Trophoblast cell (in vitro differentiated cells and primary cell): ENCODE results near the gene PKP3.
A peak's percentile ranks its signal among the peaks of the same experiment; 100 is the strongest.

Source experiments
- DNase-seq, 2 donors: peaks; one replicate each; pipeline ENCODE4 v3.0.0-alpha.2; 2016
- H2AFZ ChIP-seq: 2 replicates; pipeline ENCODE4 v1.6.1; 2013; ENCODE audit warnings: low read length, moderate library complexity, mild to moderate bottlenecking; ENCODE audit not compliant: insufficient read depth, poor library complexity
- H2AK5ac ChIP-seq: 2 replicates; pipeline ENCODE4 v1.6.1; 2013; ENCODE audit warnings: mild to moderate bottlenecking, low read length
- H2BK120ac ChIP-seq: 2 replicates; pipeline ENCODE4 v1.6.1; 2013; ENCODE audit warnings: low read length, mild to moderate bottlenecking, moderate library complexity; ENCODE audit not compliant: insufficient read depth, poor library complexity
- H2BK12ac ChIP-seq: 2 replicates; pipeline ENCODE4 v1.6.1; 2013; ENCODE audit warnings: mild to moderate bottlenecking, low read length, moderate library complexity
- H2BK5ac ChIP-seq: 2 replicates; pipeline ENCODE4 v1.6.1; 2013; ENCODE audit warnings: low read length, low read depth, moderate library complexity, mild to moderate bottlenecking; ENCODE audit not compliant: poor library complexity
- H3K14ac ChIP-seq: 2 replicates; pipeline ENCODE4 v1.6.1; 2013; ENCODE audit warnings: mild to moderate bottlenecking, low read length
- H3K18ac ChIP-seq: 2 replicates; pipeline ENCODE4 v1.6.1; 2013; ENCODE audit warnings: mild to moderate bottlenecking, low read length
- H3K23ac ChIP-seq: 2 replicates; pipeline ENCODE4 v1.6.1; 2013; ENCODE audit warnings: low read length
- H3K27ac ChIP-seq: 2 replicates; pipeline ENCODE4 v1.5.1; 2013; ENCODE audit warnings: low read depth, mild to moderate bottlenecking, inconsistent platforms, low read length, moderate library complexity
- H3K27me3 ChIP-seq: 2 replicates; pipeline ENCODE4 v1.6.1; 2013; ENCODE audit warnings: inconsistent platforms, mild to moderate bottlenecking, low read length, moderate library complexity; ENCODE audit not compliant: insufficient read depth
- H3K36me3 ChIP-seq, 2 experiments: 1 replicate in 1 of 2; 2 replicates in 1 of 2; pipeline ENCODE4 v1.6.1; 2013; ENCODE audit warnings: low read length in 2 of 2, mild to moderate bottlenecking in 2 of 2, moderate library complexity in 1 of 2; ENCODE audit not compliant: insufficient read depth in 2 of 2, control insufficient read depth in 1 of 2
- H3K4ac ChIP-seq: 2 replicates; pipeline ENCODE4 v1.6.1; 2013; ENCODE audit warnings: low read depth, mild to moderate bottlenecking, low read length, moderate library complexity
- H3K4me1 ChIP-seq, 2 experiments: 1 replicate in 1 of 2; 2 replicates in 1 of 2; pipeline ENCODE4 v1.6.1; 2013; ENCODE audit warnings: low read length in 2 of 2, mild to moderate bottlenecking in 2 of 2, moderate library complexity in 1 of 2; ENCODE audit not compliant: insufficient read depth in 2 of 2, control insufficient read depth in 1 of 2
- H3K4me2 ChIP-seq: 2 replicates; pipeline ENCODE4 v1.6.1; 2013; ENCODE audit warnings: inconsistent platforms, mild to moderate bottlenecking, low read length, moderate library complexity
- H3K4me3 ChIP-seq: 2 replicates; pipeline ENCODE4 v1.5.1; 2013; ENCODE audit warnings: mild to moderate bottlenecking, low read depth, low read length, inconsistent platforms
- H3K79me1 ChIP-seq: one replicate; pipeline ENCODE4 v1.6.1; 2013; ENCODE audit warnings: low read length
- H3K79me2 ChIP-seq: 2 replicates; pipeline ENCODE4 v1.6.1; 2013; ENCODE audit warnings: low read length, mild to moderate bottlenecking; ENCODE audit not compliant: control insufficient read depth, insufficient read depth, poor library complexity
- H3K9ac ChIP-seq: 2 replicates; pipeline ENCODE4 v1.6.1; 2013; ENCODE audit warnings: mild to moderate bottlenecking, low read length
- H3K9me3 ChIP-seq: 2 replicates; pipeline ENCODE4 v1.6.1; 2013; ENCODE audit warnings: low read depth, mild to moderate bottlenecking, control low read depth, inconsistent platforms, low read length; ENCODE audit not compliant: insufficient read depth
- H4K12ac ChIP-seq: 2 replicates; pipeline ENCODE4 v1.6.1; 2013; ENCODE audit warnings: low read depth, mild to moderate bottlenecking, low read length, moderate library complexity
- H4K8ac ChIP-seq: 2 replicates; pipeline ENCODE4 v1.6.1; 2013; ENCODE audit warnings: low read depth, mild to moderate bottlenecking, low read length, moderate library complexity
- H4K91ac ChIP-seq: one replicate; pipeline ENCODE4 v1.6.1; 2013; ENCODE audit warnings: low read depth, mild to moderate bottlenecking, low read length, moderate library complexity
- WGBS: extraction: QIAGEN DNeasy Blood & Tissue Kit; methylation state at CpG from one replicate; pipeline ENCODE4 v1.1.7; 2013; ENCODE audit warnings: missing lambda C conversion rate; ENCODE audit not compliant: insufficient read length, insufficient coverage; ENCODE audit errors: extremely low coverage; 5-methylcytosine and 5-hydroxymethylcytosine counted together

Gene PKP3

DNA sequence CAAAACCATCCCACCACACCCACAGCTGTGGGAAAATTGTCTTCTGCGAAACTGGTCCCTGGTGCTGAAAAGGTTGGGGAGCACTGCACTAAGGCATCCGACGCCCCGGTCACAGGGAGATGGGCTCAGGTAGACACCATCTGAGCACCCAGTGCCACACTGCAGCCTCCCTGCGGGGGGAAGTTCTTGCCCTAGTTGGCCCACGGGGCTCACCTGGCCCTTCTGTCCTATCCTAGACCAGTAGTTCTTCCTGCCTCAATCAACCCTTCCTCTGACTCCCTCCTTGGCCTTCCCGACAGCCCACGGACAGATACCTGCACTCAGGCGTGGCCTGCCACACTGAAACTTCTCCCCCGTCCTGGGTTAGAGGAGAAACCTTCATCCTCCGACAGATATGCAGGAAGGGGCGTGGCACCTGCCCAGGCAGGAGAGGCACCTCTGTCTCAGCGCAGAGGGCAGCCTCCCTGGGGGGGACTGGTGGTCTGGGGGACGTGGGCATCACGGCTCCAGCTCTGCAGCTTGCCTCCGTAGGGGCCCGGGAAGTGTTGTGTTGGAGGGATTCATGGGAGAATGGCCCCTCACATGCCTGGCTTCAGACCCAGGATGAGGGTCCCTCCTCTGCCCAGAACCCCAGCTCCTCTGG is 43.3 kb downstream of the PKP3 start:
- Histone ChIP-seq H2BK12ac (no peak overlapping the region), H2AFZ (no peak overlapping the region), H2BK120ac (no peak overlapping the region), H3K36me3 (peaks cover 0 to 3% of the 10 kb centered on the region in 2 experiments), H4K12ac (no peak overlapping the region), H3K23ac (no peak overlapping the region), H3K4me2 (no peak overlapping the region), H3K27ac (no peak overlapping the region), H3K27me3 (no peaks in the 10 kb centered on the region), H3K79me2 (no peaks in the 10 kb centered on the region), H4K8ac (no peak overlapping the region), H3K4ac (no peak overlapping the region), H2AK5ac (no peak overlapping the region), H3K79me1 (peaks cover 3% of the 10 kb centered on the region), H3K4me1 (peaks cover 2 to 3% of the 10 kb centered on the region in 2 experiments), H3K14ac (no peak overlapping the region), H3K9me3 (peaks cover 5% of the 10 kb centered on the region), H3K4me3 (no peak overlapping the region), H4K91ac (no peak overlapping the region), H2BK5ac (no peak overlapping the region), H3K18ac (no peak overlapping the region), H3K9ac (no peak overlapping the region)
- DNase-seq, result no peak
- WGBS, result no CpG with 5 or more reads among the region's 17 CpGs

- no peaks in the 10 kb centered on the region for H3K79me2 ChIP-seq
- no peak overlapping the region for H2BK12ac ChIP-seq
- peaks cover 3% of the 10 kb centered on the region for H3K79me1 ChIP-seq
- H3K27me3 ChIP-seq, result no peaks in the 10 kb centered on the region
- peaks cover 2 to 3% of the 10 kb centered on the region in 2 experiments for H3K4me1 ChIP-seq
- no peak overlapping the region for H3K4me3 ChIP-seq
- H3K9ac ChIP-seq, result no peak overlapping the region
- H3K4ac ChIP-seq, result no peak overlapping the region
- no peak overlapping the region for H4K91ac ChIP-seq
- peaks cover 5% of the 10 kb centered on the region for H3K9me3 ChIP-seq
- H2BK120ac ChIP-seq, result no peak overlapping the region
- no peak overlapping the region for H3K14ac ChIP-seq
- no CpG with 5 or more reads among the region's 21 CpGs for WGBS
- DNase-seq, result no peak
- H2BK5ac ChIP-seq, result no peak overlapping the region
- no peak overlapping the region for H4K8ac ChIP-seq
- no peak overlapping the region for H4K12ac ChIP-seq
- no peak overlapping the region for H3K27ac ChIP-seq
- no peaks in the 10 kb centered on the region for H3K36me3 ChIP-seq
- no peak overlapping the region for H3K23ac ChIP-seq
- no peak overlapping the region for H3K18ac ChIP-seq
- no peak overlapping the region for H2AK5ac ChIP-seq
- no peak overlapping the region for H2AFZ ChIP-seq
- H3K4me2 ChIP-seq, result no peak overlapping the region
These were observed 44.3 kb downstream of the PKP3 start for GRCh38 chr11:438101-438844.

GRCh38 chr11:439315-440064 is 45.5 kb downstream of the PKP3 start:
- Histone ChIP-seq H3K4me2 (no peak overlapping the region), H3K27ac (no peak overlapping the region), H3K9me3 (peaks cover 5% of the 10 kb centered on the region), H2BK120ac (no peak overlapping the region), H3K36me3 (no peaks in the 10 kb centered on the region), H3K79me2 (no peaks in the 10 kb centered on the region), H3K4ac (no peak overlapping the region), H2BK5ac (no peak overlapping the region), H3K14ac (no peak overlapping the region), H3K23ac (no peak overlapping the region), H2AFZ (no peak overlapping the region), H3K79me1 (peaks cover 3% of the 10 kb centered on the region), H3K9ac (no peak overlapping the region), H4K8ac (no peak overlapping the region), H3K4me1 (peaks cover 3 to 4% of the 10 kb centered on the region in 2 experiments), H3K4me3 (no peak overlapping the region), H2AK5ac (no peak overlapping the region), H4K91ac (no peak overlapping the region), H2BK12ac (no peak overlapping the region), H3K27me3 (no peaks in the 10 kb centered on the region), H3K18ac (no peak overlapping the region), H4K12ac (no peak overlapping the region)
- no CpG with 5 or more reads among the region's 23 CpGs for WGBS
- no peak for DNase-seq

- Histone ChIP-seq H3K23ac (no peak overlapping the region), H3K4me3 (no peak overlapping the region), H3K18ac (no peak overlapping the region), H3K9me3 (peaks cover 5% of the 10 kb centered on the region), H3K36me3 (no peaks in the 10 kb centered on the region), H3K14ac (no peak overlapping the region), H3K4ac (no peak overlapping the region), H2AFZ (no peak overlapping the region), H3K79me1 (peaks cover 3% of the 10 kb centered on the region), H4K12ac (no peak overlapping the region), H4K8ac (no peak overlapping the region), H4K91ac (no peak overlapping the region), H2AK5ac (no peak overlapping the region), H3K9ac (no peak overlapping the region), H3K27me3 (no peaks in the 10 kb centered on the region), H3K4me1 (peaks cover 3 to 5% of the 10 kb centered on the region in 2 experiments), H3K79me2 (no peaks in the 10 kb centered on the region), H3K4me2 (no peak overlapping the region), H2BK12ac (no peak overlapping the region), H3K27ac (no peak overlapping the region), H2BK5ac (no peak overlapping the region), H2BK120ac (no peak overlapping the region)
- WGBS, result no CpG with 5 or more reads among the region's 27 CpGs
- peak in 1 of 2 donors; percentile 34 for DNase-seq
These were observed 46.3 kb downstream of the PKP3 start for GRCh38 chr11:440065-441042.
